GM18511 (cell line): ENCODE results near the gene LDHB.
"Not testable (repeated sequence)": the region's sequence is repeated elsewhere in the genome, so short reads cannot be mapped to it uniquely, and the experiment has no call there.

ENCODE experiments used
- ATAC-seq: cut with Tn5 transposase; IDR thresholded peaks from one replicate; pipeline ENCODE4 v1.9.1; 2021; ENCODE audit warnings: mild to moderate bottlenecking, moderate library complexity; ENCODE audit not compliant: unreplicated experiment

LDHB gene

DNA sequence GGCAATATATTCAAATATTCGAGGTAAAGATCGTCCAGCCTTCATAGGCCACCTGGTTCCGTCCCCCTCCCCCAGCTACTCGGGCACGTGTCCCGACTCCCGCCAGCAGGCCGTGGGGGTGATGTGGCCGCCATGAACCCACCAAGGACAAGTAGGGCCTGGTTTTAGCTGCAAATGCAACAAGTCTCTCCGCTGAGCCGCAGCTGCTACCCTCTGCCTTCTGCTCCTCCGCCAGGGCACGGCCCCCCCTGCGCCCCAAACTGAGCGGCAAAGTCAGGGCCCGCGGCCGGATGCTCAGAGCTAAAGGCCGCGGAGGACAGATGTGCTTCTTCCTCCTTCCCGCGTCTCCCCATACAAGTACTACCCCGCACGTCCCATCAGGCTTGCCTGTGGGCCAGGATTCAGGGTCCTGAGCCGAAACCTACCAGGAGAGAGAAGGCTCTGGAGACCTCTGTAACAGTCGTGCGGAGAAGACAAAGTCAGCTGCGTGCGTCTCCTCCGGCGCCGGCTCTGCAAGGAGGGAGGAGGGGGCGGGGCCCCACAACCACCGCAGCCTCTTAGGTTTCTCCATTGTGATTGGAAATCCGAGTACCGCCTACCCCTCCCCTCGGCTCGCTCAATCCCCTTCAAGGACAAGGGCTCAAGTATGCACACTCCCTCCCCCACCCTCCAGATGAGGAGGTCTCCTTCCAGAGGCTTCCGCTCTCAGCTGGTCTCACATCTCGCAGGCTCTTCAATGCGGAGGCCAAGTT, at the start of gene LDHB:
LDHB (minus strand) TSS at position 517 of the 752 bp plus-strand sequence. CDS start 3,171 bp downstream, outside the sequence.
- peak; percentile 93 for ATAC-seq

DNA sequence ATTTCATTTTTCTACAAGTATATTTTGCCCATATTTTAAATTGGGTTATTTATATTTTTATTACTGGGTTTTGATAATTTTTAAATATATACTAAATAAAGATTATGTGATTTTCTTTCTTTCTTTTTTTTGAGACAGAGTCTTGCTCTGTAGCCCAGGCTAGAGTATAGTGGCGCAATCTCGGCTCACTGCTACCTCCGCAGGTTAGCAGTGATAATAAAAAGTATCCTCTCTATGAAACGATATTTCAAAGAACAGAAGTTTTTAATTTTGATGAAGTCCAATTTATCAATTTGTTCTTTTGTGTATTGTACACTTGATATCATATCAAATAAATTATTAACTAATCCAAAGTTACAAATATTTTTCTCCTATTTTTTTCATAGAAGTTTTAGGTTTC, 47.2 kb upstream of the LDHB start:
- ATAC-seq: no peak

DNA sequence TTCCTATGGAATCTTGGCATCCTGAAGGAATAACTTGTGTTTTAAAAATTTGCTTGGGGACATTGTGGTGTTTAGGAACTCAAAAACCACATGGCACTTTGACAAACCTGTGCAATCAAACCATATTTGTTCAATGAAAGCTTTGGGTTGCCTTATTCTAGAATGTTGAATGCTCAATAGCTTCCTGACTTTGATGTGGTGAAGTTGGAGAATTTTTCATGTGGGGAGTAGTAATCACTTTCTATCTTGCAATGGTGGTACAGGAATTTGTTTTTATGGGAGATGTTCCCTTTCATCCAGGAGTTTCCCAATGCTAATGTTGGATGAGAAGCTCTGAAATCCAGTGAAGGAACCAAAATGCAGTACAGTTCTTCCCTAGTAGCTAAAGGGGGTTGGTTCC, 42.2 kb upstream of the LDHB start:
- no peak for ATAC-seq

DNA sequence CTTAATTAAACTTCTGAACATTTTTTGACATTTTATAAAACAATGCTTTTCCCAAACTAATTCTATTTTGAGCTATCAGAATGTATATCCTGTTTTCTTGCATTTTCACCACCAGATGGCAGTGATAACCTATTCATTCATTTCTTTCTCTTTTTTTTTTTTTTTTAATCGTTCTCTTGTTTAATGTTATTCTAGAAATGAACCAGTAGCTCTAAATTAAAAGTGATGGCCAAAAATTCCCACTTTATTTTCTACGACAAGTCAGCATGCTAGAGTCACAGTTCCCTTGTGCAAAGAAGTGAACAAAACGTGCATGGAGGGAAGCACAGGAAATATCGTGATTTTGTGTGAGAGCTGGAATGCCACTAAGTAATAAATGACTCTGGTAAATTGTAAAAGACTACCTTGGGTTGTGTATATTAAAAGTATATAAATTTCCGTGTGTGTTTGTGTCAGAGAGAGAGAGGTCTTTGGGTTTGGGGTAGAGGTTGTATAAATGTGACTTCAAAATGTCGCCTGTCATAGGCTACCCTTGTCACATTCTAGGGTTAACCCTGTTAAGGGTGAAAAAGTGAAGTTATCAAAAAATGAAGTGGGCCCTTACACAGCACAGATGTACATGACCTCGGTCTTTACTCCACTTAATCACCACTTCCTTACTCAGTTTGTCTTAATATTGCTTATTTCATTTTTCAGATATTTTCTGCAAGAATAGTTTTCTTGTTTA, 40.4 kb upstream of the LDHB start:
- ATAC-seq: no peak

DNA sequence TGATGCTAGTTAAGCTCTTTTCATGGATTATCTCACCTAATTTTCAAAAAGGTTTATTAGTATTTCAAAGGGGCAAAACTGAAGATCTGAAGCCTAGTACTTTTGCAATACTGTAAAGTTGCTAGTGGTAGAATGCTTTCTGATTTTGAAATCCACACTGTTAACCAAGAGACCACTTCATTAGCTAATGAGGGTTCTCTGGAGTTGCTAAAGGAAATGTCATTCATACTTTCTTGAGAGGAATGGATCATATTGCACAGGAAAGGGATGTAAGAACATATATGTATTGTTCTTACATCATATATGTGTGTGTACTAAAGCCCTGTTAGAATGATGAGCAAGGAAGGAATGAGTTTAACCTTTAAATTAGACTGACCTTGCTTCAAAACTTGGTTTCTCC, 39.0 kb upstream of the LDHB start:
- no peak for ATAC-seq

DNA sequence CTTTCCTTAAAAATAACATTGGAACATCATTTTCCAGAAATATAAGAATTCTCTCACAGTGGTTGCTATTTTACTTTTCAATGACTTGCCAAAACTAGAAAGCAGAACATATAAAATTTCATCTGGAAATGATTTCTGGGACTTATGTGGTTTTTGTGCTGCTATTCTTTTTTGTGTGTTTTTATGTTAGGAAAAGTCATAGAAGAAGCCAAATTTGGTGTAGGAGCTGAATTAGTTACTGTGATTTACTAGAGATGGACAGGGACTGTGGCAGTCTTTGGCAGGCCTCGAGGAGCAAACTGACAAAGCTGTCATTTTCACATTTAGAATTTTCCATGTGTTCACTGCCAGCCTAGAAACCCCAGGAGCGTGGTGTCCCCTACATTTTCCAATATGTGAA, 38.3 kb upstream of the LDHB start:
- ATAC-seq: no peak

DNA sequence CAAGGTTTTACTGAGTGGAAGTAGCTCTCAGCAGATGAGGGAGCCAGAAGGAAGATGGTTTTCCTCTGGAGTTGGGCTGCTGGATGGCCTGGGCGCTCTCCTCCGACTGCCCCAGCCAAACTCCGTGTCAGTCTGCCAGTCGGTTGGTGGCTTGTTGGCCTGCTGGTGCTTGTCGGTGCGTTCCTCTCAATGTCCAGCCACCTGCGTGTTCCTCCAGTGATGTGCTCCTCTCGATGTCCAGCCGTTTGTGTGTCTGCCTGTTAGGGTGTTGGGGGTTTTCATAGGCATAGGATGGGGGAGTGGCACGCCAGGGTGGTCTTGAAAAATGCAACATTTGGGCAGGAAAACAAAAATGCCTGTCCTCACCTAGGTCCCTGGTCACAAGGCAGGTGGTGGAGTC, 37.0 kb upstream of the LDHB start:
- ATAC-seq: no peak

DNA sequence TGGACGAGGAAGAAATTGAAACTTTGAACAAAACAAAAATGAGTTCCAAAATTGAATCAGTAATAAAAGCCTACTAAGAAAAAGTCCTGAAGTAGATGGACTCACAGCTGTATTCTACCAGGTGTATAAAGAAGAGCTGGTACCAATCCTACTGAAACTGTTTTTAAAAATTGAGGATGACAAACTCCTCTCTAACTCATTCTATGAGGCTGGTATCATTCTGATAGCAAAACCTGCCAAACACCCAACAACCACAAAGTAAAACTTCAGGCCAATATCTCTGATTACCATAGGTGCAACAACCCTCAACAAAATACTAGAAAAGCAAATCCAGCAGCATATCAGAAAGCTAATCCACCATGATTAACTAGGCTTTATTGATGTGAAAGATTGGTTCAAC, 33.9 kb upstream of the LDHB start:
- no peak for ATAC-seq

DNA sequence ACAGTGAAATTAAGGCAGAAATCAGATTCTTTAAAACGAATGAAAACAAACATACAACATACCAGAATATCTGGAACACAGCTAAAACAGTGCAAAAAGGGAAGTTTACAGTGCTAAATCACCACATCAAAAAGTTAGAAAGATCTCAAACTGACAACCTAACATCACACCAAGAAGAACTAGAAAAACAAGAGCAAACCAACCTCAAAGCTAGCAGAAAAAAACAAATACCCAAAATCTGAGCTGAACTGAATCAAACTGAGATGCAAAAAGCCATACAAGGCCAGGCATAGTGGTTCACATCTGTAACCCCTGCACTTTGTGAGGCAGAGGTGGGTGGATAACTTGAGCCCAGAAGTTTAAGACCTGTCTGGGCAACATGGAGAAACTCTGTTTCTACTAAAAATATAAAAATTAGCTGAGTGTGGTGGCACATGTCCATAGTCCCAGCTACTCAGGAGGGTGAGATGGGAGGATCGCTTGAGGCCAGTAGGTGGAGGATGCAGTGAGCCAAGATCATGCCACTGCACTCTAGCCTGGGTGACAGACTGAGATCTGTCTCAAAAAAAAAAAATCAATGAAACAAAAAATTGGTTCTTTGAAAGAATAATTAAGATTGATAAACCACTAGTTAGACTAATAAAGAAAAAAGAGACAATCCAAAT, 33.2 kb upstream of the LDHB start:
- no peak for ATAC-seq

DNA sequence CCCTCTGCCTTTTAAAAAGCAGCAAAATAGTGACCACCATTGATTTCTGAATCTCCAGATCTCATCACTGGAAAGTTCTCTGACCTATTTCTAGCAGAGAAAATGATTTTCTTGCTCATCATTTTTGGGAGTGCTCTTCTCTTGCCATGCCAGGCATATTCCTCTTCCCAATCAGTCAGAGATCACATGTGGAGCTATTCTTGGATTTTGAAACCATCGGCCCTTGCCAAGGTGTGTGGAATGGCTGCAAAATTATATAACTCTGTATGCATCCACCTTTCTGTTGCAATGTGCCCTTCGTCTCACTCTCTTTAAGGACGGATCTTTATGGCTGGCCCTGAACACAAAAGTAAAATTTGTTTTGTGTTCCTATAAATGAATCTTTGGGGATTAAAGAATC, 25.5 kb upstream of the LDHB start:
- ATAC-seq: no peak

DNA sequence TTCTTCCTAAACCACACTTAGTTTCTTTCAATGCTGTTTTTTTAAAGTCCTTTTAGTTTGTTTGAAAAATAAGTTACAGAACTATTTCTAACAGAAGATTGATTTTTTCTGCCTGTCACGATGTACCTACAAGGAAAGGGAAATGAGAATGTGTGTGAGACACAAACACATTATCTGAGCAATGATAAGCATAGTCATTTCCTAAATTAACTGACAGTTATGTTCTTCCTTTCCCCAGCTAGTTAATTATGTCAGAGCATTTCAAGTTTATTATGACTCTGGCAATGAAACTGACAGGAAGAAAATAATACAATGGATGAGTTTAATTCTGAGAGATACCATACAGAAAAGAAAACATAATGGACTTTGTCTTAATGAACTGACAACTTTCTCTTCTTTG, 21.3 kb upstream of the LDHB start:
- ATAC-seq: no peak

DNA sequence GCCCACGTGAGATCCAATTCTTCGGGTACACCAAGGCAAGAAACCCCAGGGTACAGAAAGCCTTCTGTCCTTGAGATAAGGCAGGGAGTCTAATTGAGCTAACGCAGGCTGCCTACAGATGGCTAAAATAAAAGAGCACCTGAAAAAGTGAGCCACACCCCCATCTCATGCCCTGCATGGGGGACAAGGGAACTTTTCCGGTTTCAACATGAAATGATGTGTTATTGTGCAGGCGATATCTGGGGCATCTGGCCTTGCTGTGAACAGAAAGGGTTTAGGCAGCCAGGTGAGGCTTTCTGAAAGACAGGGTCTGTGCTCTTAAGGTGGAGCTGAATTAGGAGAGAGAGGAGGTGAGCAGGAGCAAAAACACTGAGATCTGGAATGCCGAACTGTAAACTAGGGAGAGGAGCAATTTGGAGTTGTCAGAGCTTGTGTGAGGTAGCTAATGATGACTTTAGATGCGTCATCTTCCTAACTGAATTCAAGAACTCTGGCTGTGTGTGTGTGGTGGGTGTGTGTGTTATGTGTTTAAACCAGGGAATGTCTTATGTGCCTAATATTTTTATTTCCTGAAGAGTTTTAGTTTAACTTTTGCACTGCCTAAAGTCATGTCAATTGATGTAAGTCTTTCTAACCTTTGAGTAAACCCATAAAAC, 20.1 kb upstream of the LDHB start:
- no peak for ATAC-seq

DNA sequence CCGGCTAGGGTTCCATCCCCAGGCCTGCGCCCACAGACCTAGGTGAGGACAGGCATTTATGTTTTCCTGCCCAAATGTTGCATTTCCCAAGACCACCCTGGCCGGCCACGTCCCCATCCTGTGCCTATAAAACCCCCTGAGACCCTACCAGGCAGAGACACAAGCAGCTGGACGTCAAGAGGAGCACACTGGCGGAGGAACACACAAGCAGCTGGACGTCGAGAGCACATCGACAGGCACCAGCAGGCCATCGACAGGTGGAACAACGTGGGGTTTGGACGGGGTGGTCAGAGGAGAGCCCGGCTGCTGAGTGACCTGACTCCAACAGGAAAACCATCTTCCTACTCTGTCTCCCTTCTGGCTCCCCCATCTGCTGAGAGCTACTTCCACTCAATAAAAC, 19.6 kb upstream of the LDHB start:
- ATAC-seq: no peak

DNA sequence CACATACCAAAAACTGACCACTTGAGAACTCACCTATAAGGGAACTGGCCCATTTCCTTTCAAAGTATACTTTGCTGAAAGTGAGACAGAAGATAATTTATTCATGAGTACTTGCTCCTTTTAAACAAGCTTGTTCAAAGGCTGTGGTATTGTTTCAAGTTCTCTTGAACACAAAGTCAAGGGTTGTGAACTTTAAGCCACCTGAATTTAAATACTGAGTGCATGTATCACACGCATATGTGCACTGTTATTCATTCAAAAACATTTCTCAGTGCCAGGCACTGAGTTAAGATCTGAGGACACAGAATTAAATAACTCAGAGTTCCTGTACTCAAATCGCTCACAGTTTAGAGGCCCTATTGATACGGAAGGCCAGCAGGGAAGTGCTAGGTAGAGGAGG, 19.1 kb upstream of the LDHB start:
- no peak for ATAC-seq

DNA sequence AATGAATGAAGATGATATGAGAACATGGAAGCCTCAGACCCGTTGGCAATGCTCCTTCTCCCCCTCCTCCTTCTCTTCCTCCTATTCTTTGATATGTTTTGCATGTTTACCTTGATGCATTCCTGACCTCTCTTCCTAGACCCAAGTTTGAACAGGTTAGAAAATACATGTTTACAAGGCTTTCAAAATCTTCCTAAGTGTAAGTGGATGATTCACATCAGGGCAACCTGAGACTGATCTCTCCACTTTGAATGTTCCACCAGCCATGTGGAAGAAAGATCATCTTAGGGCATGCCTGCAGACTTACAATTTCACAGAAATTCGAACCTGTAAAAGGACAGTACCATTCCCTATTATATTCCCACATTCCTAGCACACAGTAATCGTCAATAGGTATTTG, 18.0 kb upstream of the LDHB start:
- no peak for ATAC-seq

DNA sequence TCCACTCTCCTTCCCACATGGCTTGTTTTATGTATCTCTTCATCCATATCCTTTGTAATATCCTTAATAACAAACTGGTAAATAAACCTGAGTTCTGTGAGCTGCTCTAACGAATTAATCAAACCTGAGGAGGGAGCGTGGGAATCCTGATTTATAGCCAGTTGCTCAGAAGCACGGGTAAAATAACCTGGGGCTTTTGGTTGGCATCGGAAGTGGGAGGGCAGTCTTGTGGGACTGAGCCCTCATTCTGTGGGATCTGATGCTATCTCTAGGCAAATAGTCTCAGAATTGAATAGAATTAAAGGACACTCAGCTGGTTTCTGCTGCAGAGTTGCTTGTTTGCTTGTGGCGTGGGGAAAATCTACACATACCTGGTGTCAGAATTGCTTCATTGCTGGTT, 17.5 kb upstream of the LDHB start:
- no peak for ATAC-seq

DNA sequence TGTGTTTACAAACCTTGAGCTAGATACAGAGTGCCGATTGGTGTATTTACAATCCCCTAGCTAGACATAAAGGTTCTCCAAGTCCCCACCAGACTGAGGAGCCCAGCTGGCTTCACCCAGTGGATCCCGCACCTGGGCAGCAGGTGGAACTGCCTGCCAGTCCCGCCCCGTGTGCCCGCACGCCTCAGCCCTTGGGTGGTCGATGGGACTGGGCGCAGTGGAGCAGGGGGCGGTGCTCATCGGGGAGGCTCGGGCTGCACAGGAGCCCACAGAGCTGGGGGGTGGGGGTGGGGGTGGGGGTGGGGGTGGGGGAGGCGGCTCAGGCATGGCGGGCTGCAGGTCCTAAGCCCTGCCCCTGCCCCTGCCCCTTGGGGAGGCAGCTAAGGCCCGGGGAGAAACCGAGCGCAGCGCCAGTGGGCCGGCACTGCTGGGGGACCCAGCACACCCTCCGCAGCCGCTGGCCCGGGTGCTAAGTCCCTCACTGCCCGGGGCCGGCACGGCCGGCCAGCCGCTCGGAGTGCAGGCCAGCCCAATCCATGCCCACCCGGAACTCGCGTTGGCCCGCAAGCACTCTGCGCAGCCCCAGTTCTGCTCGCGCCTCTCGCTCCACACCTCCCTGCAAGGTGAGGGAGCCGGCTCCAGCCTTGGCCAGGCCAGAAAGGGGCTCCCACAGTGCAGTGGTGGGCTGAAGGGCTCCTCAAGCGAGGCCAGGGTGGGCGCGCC, 16.3 kb upstream of the LDHB start:
- not testable (repeated sequence) for ATAC-seq

DNA sequence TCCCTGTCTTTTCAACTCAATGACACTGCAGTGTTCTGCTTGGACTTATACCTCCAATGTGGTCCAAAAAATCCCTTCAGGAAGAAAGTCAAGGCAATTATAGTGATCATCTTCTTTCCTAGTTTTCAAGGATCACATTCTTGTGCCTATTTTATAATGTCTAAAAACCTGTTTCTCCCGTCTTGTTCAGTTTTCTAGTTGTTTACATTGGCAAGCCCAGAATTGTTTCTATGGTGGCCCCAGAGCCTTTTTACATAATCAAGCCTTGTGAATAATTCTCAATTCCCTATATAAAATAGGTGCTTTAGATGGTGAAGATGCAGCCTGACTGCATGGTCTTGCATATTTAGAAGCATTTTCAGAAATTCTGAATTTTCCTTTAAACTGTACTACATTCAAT, 14.5 kb upstream of the LDHB start:
- ATAC-seq: no peak

DNA sequence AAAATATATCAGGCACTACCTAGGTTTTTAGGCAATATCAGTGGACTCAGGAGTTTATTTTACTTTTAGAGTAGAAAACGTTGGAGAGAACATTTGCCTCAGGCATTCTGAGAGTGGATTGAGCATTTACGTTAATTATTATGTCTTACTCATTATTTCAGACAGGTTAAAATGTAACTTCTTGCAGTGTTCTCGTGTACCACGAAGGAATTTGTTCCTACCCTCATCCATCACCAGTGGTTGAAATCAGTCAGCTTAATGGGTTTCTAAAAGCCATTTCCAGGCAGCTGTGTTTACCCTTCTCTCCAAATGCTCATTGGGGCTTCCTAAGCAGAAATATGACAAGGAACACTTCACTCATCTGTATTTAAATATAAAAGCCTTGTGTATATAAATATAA, 9.1 kb upstream of the LDHB start:
- ATAC-seq: no peak

DNA sequence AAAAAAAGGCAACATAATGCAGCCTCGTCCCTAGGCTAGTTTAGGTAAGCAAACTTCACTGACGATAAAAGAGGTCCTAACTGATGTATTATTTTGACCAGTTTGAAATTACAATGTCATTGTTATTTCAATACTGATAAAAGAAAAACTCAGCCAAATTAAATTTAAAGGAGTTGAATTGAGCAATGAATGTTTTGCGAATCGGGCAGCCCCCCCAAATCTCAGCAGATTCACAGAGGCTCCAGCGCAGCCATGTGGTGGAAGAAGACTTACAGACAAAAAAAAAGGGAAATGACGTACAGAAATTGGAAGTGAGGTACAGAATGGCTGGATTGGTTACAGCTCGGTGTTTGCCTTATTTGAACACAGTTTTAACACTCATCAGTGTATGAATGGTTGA, 8.2 kb upstream of the LDHB start:
- no peak for ATAC-seq
